ENCODE measurements around the gene MAPRE3. TPM values are rescaled to one million over a fixed set of nuclear protein-coding genes. Genes with fewer than 3 reads are reported as not detected.
A peak's percentile ranks its signal among the peaks of the same experiment; 100 is the strongest.

Gene MAPRE3
- total RNA-seq, 2 donors from 2014 or later: 3.4 to 4.2 TPM

- Mint-ChIP-seq H3K4me3 (no peak overlapping the region), H3K9me3 (no peaks in the 10 kb centered on the region), H3K4me1 (peaks cover 6% of the 10 kb centered on the region), H3K27me3 (no peaks in the 10 kb centered on the region), H3K27ac (no peak overlapping the region), H3K36me3 (ENCODE audit: low read depth) (peaks cover 19% of the 10 kb centered on the region)
- no peak for ATAC-seq (replicated peaks)
Observed at GRCh38 chr2:27024188-27024587, 53.8 kb downstream of the MAPRE3 start.

- H3K9me3 Mint-ChIP-seq: no peaks in the 10 kb centered on the region
- H3K4me1 Mint-ChIP-seq: peaks cover 12% of the 10 kb centered on the region
- H3K4me3 Mint-ChIP-seq: no peak overlapping the region
- H3K27me3 Mint-ChIP-seq: no peaks in the 10 kb centered on the region
- ATAC-seq (replicated peaks): no peak
- H3K27ac Mint-ChIP-seq: no peak overlapping the region
- H3K36me3 Mint-ChIP-seq (ENCODE audit: low read depth): peaks cover 19% of the 10 kb centered on the region
Observed at GRCh38 chr2:27024812-27025211, 54.4 kb downstream of the MAPRE3 start.

- Mint-ChIP-seq H3K4me3 (no peak overlapping the region), H3K4me1 (peaks cover 13% of the 10 kb centered on the region), H3K27ac (no peak overlapping the region)
Observed at GRCh38 chr2:27025281-27025800, 54.9 kb downstream of the MAPRE3 start.

GRCh38 chr2:27025861-27026851 is 55.7 kb downstream of the MAPRE3 start:
- Mint-ChIP-seq H3K27ac (no peak overlapping the region), H3K4me3 (no peak overlapping the region), H3K4me1 (peaks cover 13% of the 10 kb centered on the region), H3K27me3 (no peaks in the 10 kb centered on the region), H3K9me3 (no peaks in the 10 kb centered on the region), H3K36me3 (ENCODE audit: low read depth) (peaks cover 19% of the 10 kb centered on the region)
- ATAC-seq (replicated peaks): no peak

More at GRCh38 chr2:27025281-27025800, 54.9 kb downstream of the MAPRE3 start:
- no peaks in the 10 kb centered on the region for H3K27me3 Mint-ChIP-seq
- no peaks in the 10 kb centered on the region for H3K9me3 Mint-ChIP-seq
- peaks cover 19% of the 10 kb centered on the region for H3K36me3 Mint-ChIP-seq (ENCODE audit: low read depth)
- ATAC-seq (replicated peaks): no peak

GRCh38 chr2:27027211-27027651 is 56.8 kb downstream of the MAPRE3 start:
- no peak for ATAC-seq (replicated peaks)
- Mint-ChIP-seq H3K27ac (no peak overlapping the region), H3K9me3 (no peaks in the 10 kb centered on the region), H3K36me3 (ENCODE audit: low read depth) (peaks cover 19% of the 10 kb centered on the region), H3K27me3 (no peaks in the 10 kb centered on the region), H3K4me1 (peaks cover 17% of the 10 kb centered on the region), H3K4me3 (no peak overlapping the region)

GRCh38 chr2:27029051-27029450 is 58.6 kb downstream of the MAPRE3 start:
- Mint-ChIP-seq H3K9me3 (no peaks in the 10 kb centered on the region), H3K27me3 (no peaks in the 10 kb centered on the region), H3K4me3 (no peak overlapping the region), H3K36me3 (ENCODE audit: low read depth) (peaks cover 27% of the 10 kb centered on the region), H3K4me1 (peaks cover 19% of the 10 kb centered on the region), H3K27ac (no peak overlapping the region)
- ATAC-seq (replicated peaks): no peak

- peak; percentile 99 for ATAC-seq (replicated peaks)
- H3K27me3 Mint-ChIP-seq: no peaks in the 10 kb centered on the region
- peaks cover 26% of the 10 kb centered on the region for H3K4me1 Mint-ChIP-seq
- peaks cover 62% of the 10 kb centered on the region for H3K36me3 Mint-ChIP-seq (ENCODE audit: low read depth)
- peak within 1 kb of the TSS; percentile 94 for H3K4me3 Mint-ChIP-seq
- no peaks in the 10 kb centered on the region for H3K9me3 Mint-ChIP-seq
- H3K27ac Mint-ChIP-seq: peak within 1 kb of the TSS; percentile 92
Observed at GRCh38 chr2:27032495-27033252, 62.2 kb downstream of the MAPRE3 start, which contains the start of gene TMEM214. TMEM214 (plus strand) TSS chr2:27032965; CDS start chr2:27033016, 51 bp downstream.

- ATAC-seq (replicated peaks): no peak
- Mint-ChIP-seq H3K27ac (peak overlapping the region; percentile 92), H3K27me3 (no peaks in the 10 kb centered on the region), H3K4me3 (peak overlapping the region; percentile 94), H3K4me1 (peaks cover 26% of the 10 kb centered on the region), H3K36me3 (ENCODE audit: low read depth) (peaks cover 65% of the 10 kb centered on the region), H3K9me3 (no peaks in the 10 kb centered on the region)
Observed at GRCh38 chr2:27033253-27033852, 62.9 kb downstream of the MAPRE3 start.

GRCh38 chr2:27038012-27038411 is 67.6 kb downstream of the MAPRE3 start:
- peaks cover 18% of the 10 kb centered on the region for H3K4me1 Mint-ChIP-seq
- H3K36me3 Mint-ChIP-seq (ENCODE audit: low read depth): peaks cover 98% of the 10 kb centered on the region
- peak overlapping the region; percentile 36 for H3K27ac Mint-ChIP-seq
- no peak overlapping the region for H3K4me3 Mint-ChIP-seq
- no peaks in the 10 kb centered on the region for H3K9me3 Mint-ChIP-seq
- no peak for ATAC-seq (replicated peaks)
- H3K27me3 Mint-ChIP-seq: no peaks in the 10 kb centered on the region

GRCh38 chr2:27038631-27039339 is 68.3 kb downstream of the MAPRE3 start:
- Mint-ChIP-seq H3K27me3 (no peaks in the 10 kb centered on the region), H3K4me3 (no peak overlapping the region), H3K4me1 (peaks cover 14% of the 10 kb centered on the region), H3K9me3 (no peaks in the 10 kb centered on the region), H3K36me3 (ENCODE audit: low read depth) (peaks cover 91% of the 10 kb centered on the region), H3K27ac (no peak overlapping the region)
- no peak for ATAC-seq (replicated peaks)

GRCh38 chr2:27039426-27039825 is 69.0 kb downstream of the MAPRE3 start:
- H3K9me3 Mint-ChIP-seq: no peaks in the 10 kb centered on the region
- no peaks in the 10 kb centered on the region for H3K27me3 Mint-ChIP-seq
- ATAC-seq (replicated peaks): no peak
- H3K4me3 Mint-ChIP-seq: no peak overlapping the region
- H3K36me3 Mint-ChIP-seq (ENCODE audit: low read depth): peaks cover 85% of the 10 kb centered on the region
- H3K27ac Mint-ChIP-seq: no peak overlapping the region
- H3K4me1 Mint-ChIP-seq: peaks cover 8% of the 10 kb centered on the region

- Mint-ChIP-seq H3K36me3 (ENCODE audit: low read depth) (peaks cover 80% of the 10 kb centered on the region), H3K4me3 (no peak overlapping the region)
Observed at GRCh38 chr2:27039871-27040270, 69.4 kb downstream of the MAPRE3 start.

GRCh38 chr2:27040282-27040681 is 69.8 kb downstream of the MAPRE3 start:
- H3K27ac Mint-ChIP-seq: no peak overlapping the region
- H3K27me3 Mint-ChIP-seq: no peaks in the 10 kb centered on the region
- peaks cover 76% of the 10 kb centered on the region for H3K36me3 Mint-ChIP-seq (ENCODE audit: low read depth)
- H3K4me3 Mint-ChIP-seq: no peak overlapping the region
- peaks cover 4% of the 10 kb centered on the region for H3K4me1 Mint-ChIP-seq
- no peak for ATAC-seq (replicated peaks)
- H3K9me3 Mint-ChIP-seq: no peaks in the 10 kb centered on the region

More at GRCh38 chr2:27039871-27040270, 69.4 kb downstream of the MAPRE3 start:
- ATAC-seq (replicated peaks): no peak
- H3K27me3 Mint-ChIP-seq: no peaks in the 10 kb centered on the region
- H3K4me1 Mint-ChIP-seq: peaks cover 7% of the 10 kb centered on the region
- no peaks in the 10 kb centered on the region for H3K9me3 Mint-ChIP-seq
- no peak overlapping the region for H3K27ac Mint-ChIP-seq
